DOHH2 (cell line): ENCODE data around the gene UPK1A.

Source experiments
- H3F3A ChIP-seq: fragments of 200-600 bp; sonication (generic), shearing (Covaris generic); 2 replicates; pipeline ENCODE4 v1.6.0; 2016; ENCODE audit warnings: antibody characterized with exemption, mild to moderate bottlenecking; ENCODE audit not compliant: control insufficient read depth, insufficient read depth
- H3K27ac ChIP-seq: fragments of 200-600 bp; sonication (generic); 2 replicates; pipeline ENCODE4 v1.5.1; 2014; ENCODE audit warnings: low read depth, mild to moderate bottlenecking, low read length, moderate library complexity
- H3K27me3 ChIP-seq: fragments of 200-600 bp; sonication (generic); 2 replicates; pipeline ENCODE4 v1.6.1; 2014; ENCODE audit warnings: mild to moderate bottlenecking, low read length, mixed read lengths; ENCODE audit not compliant: control insufficient read depth
- H3K36me3 ChIP-seq: fragments of 200-600 bp; sonication (generic); 2 replicates; pipeline ENCODE4 v1.6.1; 2014; ENCODE audit warnings: mild to moderate bottlenecking, low read length, moderate library complexity, mixed read lengths; ENCODE audit not compliant: control insufficient read depth
- H3K4me1 ChIP-seq: fragments of 200-600 bp; sonication (generic); 2 replicates; pipeline ENCODE4 v1.6.1; 2014; ENCODE audit warnings: mild to moderate bottlenecking, low read length, mixed read lengths; ENCODE audit not compliant: control insufficient read depth
- H3K4me2 ChIP-seq: fragments of 200-600 bp; sonication (generic); 2 replicates; pipeline ENCODE4 v1.6.0; 2014; ENCODE audit warnings: mild to moderate bottlenecking, low read length, moderate library complexity
- H3K4me3 ChIP-seq: fragments of 200-600 bp; sonication (generic); 2 replicates; pipeline ENCODE4 v1.5.1; 2014; ENCODE audit warnings: mild to moderate bottlenecking, low read length, mixed read lengths
- H3K79me2 ChIP-seq: fragments of 200-600 bp; sonication (generic); 2 replicates; pipeline ENCODE4 v1.6.1; 2014; ENCODE audit warnings: mild to moderate bottlenecking, low read length, mixed read lengths; ENCODE audit not compliant: control insufficient read depth
- H3K9me2 ChIP-seq: fragments of 200-600 bp; sonication (generic); replicated peaks from 2 replicates; pipeline ENCODE4 v1.6.1; 2014; ENCODE audit warnings: mild to moderate bottlenecking, low read length, mixed read lengths; ENCODE audit not compliant: control insufficient read depth
- H3K9me3 ChIP-seq: fragments of 200-600 bp; sonication (generic); 2 replicates; pipeline ENCODE4 v1.6.1; 2014; ENCODE audit warnings: antibody characterized with exemption, low read length, mixed read lengths; ENCODE audit not compliant: control insufficient read depth, insufficient read depth
- H4K20me1 ChIP-seq: fragments of 200-600 bp; sonication (generic); 2 replicates; pipeline ENCODE4 v1.6.0; 2014; ENCODE audit warnings: low read depth, mild to moderate bottlenecking, antibody characterized with exemption, low read length, moderate library complexity; ENCODE audit not compliant: control insufficient read depth, insufficient read depth
- CTCF ChIP-seq: fragments of 200-600 bp; sonication (generic); IDR thresholded peaks from one replicate; pipeline ENCODE4 v1.5.1; 2014; ENCODE audit warnings: antibody characterized with exemption, mild to moderate bottlenecking, low read depth, low read length; ENCODE audit not compliant: poor library complexity, severe bottlenecking
- EZH2phosphoT487 ChIP-seq: fragments of 200-600 bp; sonication (generic); IDR thresholded peaks from 2 replicates; pipeline ENCODE4 v1.6.1; 2017; ENCODE audit warnings: borderline replicate concordance, mild to moderate bottlenecking, antibody characterized with exemption, low read length, moderate library complexity, mixed read lengths

The UPK1A gene

GRCh38 chr19:35620001-35620400, 46.3 kb upstream of the UPK1A start:
- no peaks in the 10 kb centered on the region for H3K9me2 ChIP-seq
- H3K4me3 ChIP-seq = no peak overlapping the region
- H3K36me3 ChIP-seq = peaks cover 38% of the 10 kb centered on the region
- H3F3A ChIP-seq = peaks cover under 1% of the 10 kb centered on the region; the same call in 1 of the 2 replicates
- H3K9me3 ChIP-seq = no peaks in the 10 kb centered on the region
- no peaks in the 10 kb centered on the region for H3K79me2 ChIP-seq
- H3K4me1 ChIP-seq = no peaks in the 10 kb centered on the region
- TF ChIP-seq EZH2phosphoT487 = no peak
- no peak for TF ChIP-seq CTCF
- H3K27ac ChIP-seq = no peak overlapping the region
- no peak overlapping the region for H3K4me2 ChIP-seq
- H4K20me1 ChIP-seq = no peaks in the 10 kb centered on the region
- H3K27me3 ChIP-seq = no peaks in the 10 kb centered on the region

GRCh38 chr19:35621708-35622107, 44.6 kb upstream of the UPK1A start:
- Histone ChIP-seq H3K36me3 (peaks cover 31% of the 10 kb centered on the region), H3K27ac (no peak overlapping the region), H3K4me1 (no peaks in the 10 kb centered on the region)

GRCh38 chr19:35622750-35623149, 43.6 kb upstream of the UPK1A start:
- H3F3A ChIP-seq = peaks cover 7% of the 10 kb centered on the region; the same call in 1 of the 2 replicates
- no peaks in the 10 kb centered on the region for H3K79me2 ChIP-seq
- H3K27me3 ChIP-seq = no peaks in the 10 kb centered on the region
- no peak overlapping the region for H3K4me3 ChIP-seq
- no peaks in the 10 kb centered on the region for H3K9me2 ChIP-seq
- H4K20me1 ChIP-seq = no peaks in the 10 kb centered on the region
- H3K27ac ChIP-seq = no peak overlapping the region
- peaks cover 2% of the 10 kb centered on the region; the same call in 1 of the 2 replicates for H3K4me1 ChIP-seq
- H3K36me3 ChIP-seq = peaks cover 21% of the 10 kb centered on the region
- H3K4me2 ChIP-seq = no peak overlapping the region
- TF ChIP-seq EZH2phosphoT487 (no peak), CTCF (no peak)
- no peaks in the 10 kb centered on the region for H3K9me3 ChIP-seq

More at GRCh38 chr19:35621708-35622107, 44.6 kb upstream of the UPK1A start:
- Histone ChIP-seq H3K4me3 (no peak overlapping the region), H3K27me3 (no peaks in the 10 kb centered on the region), H3K4me2 (no peak overlapping the region), H3K9me3 (no peaks in the 10 kb centered on the region), H4K20me1 (no peaks in the 10 kb centered on the region), H3K79me2 (no peaks in the 10 kb centered on the region), H3K9me2 (no peaks in the 10 kb centered on the region), H3F3A (peaks cover 7% of the 10 kb centered on the region; the same call in 1 of the 2 replicates)
- TF ChIP-seq EZH2phosphoT487 = no peak
- TF ChIP-seq CTCF = no peak
